Measurements from ENCODE around the gene BMAL2. TPM values are rescaled to one million over a fixed set of nuclear protein-coding genes. Genes with fewer than 3 reads are reported as not detected.

Gene BMAL2
- total RNA-seq, 1 experiment from 2014 or later, result 21.5 TPM

- no peak for TF ChIP-seq SRF (IDR thresholded peaks at IDR 0.05; ENCODE audit: low read depth)
- ChIA-PET POLR2A (no interaction called here), CTCF (interaction anchor here (1.8 kb wide), 1 partner anchor 9 kb away, joined by 10 read pairs; no protein-coding TSS in a partner anchor), RAD21 (ENCODE audit: low non-redundant PET in 1 of 2, low total read pairs in 2 of 2, uncharacterized antibody in 2 of 2, unreplicated experiment in 2 of 2) (no interaction called here)
- no peaks in the 10 kb centered on the region for H3K36me3 ChIP-seq (ENCODE audit: control insufficient read depth in 1 of 2, insufficient read depth in 2 of 2, low read length in 2 of 2)
- H3K4me2 ChIP-seq (ENCODE audit: low read length), result no peak overlapping the region
- no peak overlapping the region for H3K4me3 ChIP-seq (replicated peaks in 1 of 2; ENCODE audit: low read depth in 1 of 2, low read length in 2 of 2)
- H2AFZ ChIP-seq (ENCODE audit: low read depth, low read length, poor library complexity, severe bottlenecking), result no peak overlapping the region
- no peaks in the 10 kb centered on the region for H3K27me3 ChIP-seq (ENCODE audit: insufficient read depth, low read length)
- no peaks in the 10 kb centered on the region for H3K9me3 ChIP-seq (ENCODE audit: control insufficient read depth in 1 of 2, insufficient read depth in 1 of 2, low read depth in 1 of 2, low read length in 2 of 2)
- no peaks in the 10 kb centered on the region for H3K9me2 ChIP-seq (ENCODE audit: insufficient read depth)
- intact Hi-C loops (cut with micrococcal nuclease), result no loop called here
- DNase-seq (ENCODE audit: low read depth, low spot score), result no peak
- BruUV-seq (replicated peaks), result no TSS peak
- ATAC-seq, result no peak
- no peak overlapping the region for H3K27ac ChIP-seq (ENCODE audit: low read depth, low read length)
- no peaks in the 10 kb centered on the region for H4K20me1 ChIP-seq (ENCODE audit: insufficient read depth)
- no peak overlapping the region for H3K9ac ChIP-seq (ENCODE audit: low read length)
- H3K79me2 ChIP-seq (ENCODE audit: insufficient read depth, low read length), result no peaks in the 10 kb centered on the region
- H3K4me1 ChIP-seq (ENCODE audit: control insufficient read depth in 1 of 2, insufficient read depth in 2 of 2, low read length in 2 of 2), result no peaks in the 10 kb centered on the region
These were observed 35.1 kb upstream of the BMAL2 start for GRCh38 chr12:27297566-27297965.

- no peak for TF ChIP-seq TCF7L2 (IDR thresholded peaks at IDR 0.05; ENCODE audit: borderline replicate concordance, extremely low read depth, insufficient read depth, insufficient read length)
- no peak for TF ChIP-seq ZNF274 (IDR thresholded peaks at IDR 0.05; ENCODE audit: low read depth, low read length)
- TF ChIP-seq CBX3 (IDR thresholded peaks at IDR 0.05; ENCODE audit: low read depth), result no peak
- no peak for TF ChIP-seq CEBPB (IDR thresholded peaks at IDR 0.05; ENCODE audit: low read depth)
- TF ChIP-seq REST (IDR thresholded peaks at IDR 0.05; ENCODE audit: low read depth), result no peak
- no peak for TF ChIP-seq ZFX (IDR thresholded peaks at IDR 0.05)
- TF ChIP-seq ZBTB33 (IDR thresholded peaks at IDR 0.05; ENCODE audit: extremely low read depth, insufficient replicate concordance, low read length), result no peak
- no peak for TF ChIP-seq FOSL1 (IDR thresholded peaks at IDR 0.05; ENCODE audit: low read depth)
- no peak for TF ChIP-seq SIN3A (IDR thresholded peaks at IDR 0.05; ENCODE audit: low read depth)
- TF ChIP-seq POLR2A (IDR thresholded peaks at IDR 0.05; ENCODE audit: borderline replicate concordance, extremely low read depth, insufficient read depth, insufficient read length), result no peak
- TF ChIP-seq MAX (IDR thresholded peaks at IDR 0.05), result no peak
- no peaks in the 10 kb centered on the region for H3K4me1 ChIP-seq (ENCODE audit: control insufficient read depth in 1 of 2, insufficient read depth in 2 of 2, low read length in 2 of 2)
- H3K27ac ChIP-seq (ENCODE audit: low read depth, low read length), result no peak overlapping the region
- ChIA-PET CTCF (no interaction called here), POLR2A (no interaction called here), RAD21 (ENCODE audit: low non-redundant PET in 1 of 2, low total read pairs in 2 of 2, uncharacterized antibody in 2 of 2, unreplicated experiment in 2 of 2) (no interaction called here)
- H3K9me3 ChIP-seq (ENCODE audit: control insufficient read depth in 1 of 2, insufficient read depth in 1 of 2, low read depth in 1 of 2, low read length in 2 of 2), result no peaks in the 10 kb centered on the region
- no peaks in the 10 kb centered on the region for H3K36me3 ChIP-seq (ENCODE audit: control insufficient read depth in 1 of 2, insufficient read depth in 2 of 2, low read length in 2 of 2)
- H3K27me3 ChIP-seq (ENCODE audit: insufficient read depth, low read length), result no peaks in the 10 kb centered on the region
- no peaks in the 10 kb centered on the region for H3K79me2 ChIP-seq (ENCODE audit: insufficient read depth, low read length)
- intact Hi-C loops (cut with micrococcal nuclease), result no loop called here
- no peaks in the 10 kb centered on the region for H3K9me2 ChIP-seq (ENCODE audit: insufficient read depth)
- H4K20me1 ChIP-seq (ENCODE audit: insufficient read depth), result no peaks in the 10 kb centered on the region
- no TSS peak for BruUV-seq (replicated peaks)
- no peak overlapping the region for H3K9ac ChIP-seq (ENCODE audit: low read length)
- no peak for ATAC-seq
- DNase-seq (ENCODE audit: low read depth, low spot score), result no peak
- no peak overlapping the region for H3K4me3 ChIP-seq (replicated peaks in 1 of 2; ENCODE audit: low read depth in 1 of 2, low read length in 2 of 2)
- H2AFZ ChIP-seq (ENCODE audit: low read depth, low read length, poor library complexity, severe bottlenecking), result no peak overlapping the region
- H3K4me2 ChIP-seq (ENCODE audit: low read length), result no peak overlapping the region
These were observed 33.5 kb upstream of the BMAL2 start for GRCh38 chr12:27299102-27299501.

Measured in HCT116 (cell line).